Liver (tissue), 9 donors: ENCODE data around the gene GALK1. TPM values are rescaled to one million over a fixed set of nuclear protein-coding genes. Genes with fewer than 3 reads are reported as not detected.

ENCODE experiments used
- DNase-seq: peaks from one replicate; pipeline ENCODE4 v3.0.0-alpha.2; 2017; ENCODE audit warnings: low spot score
- H3K27ac ChIP-seq, 2 donors: one replicate each; pipeline ENCODE4 v1.7.0; 2013; ENCODE audit warnings: inconsistent platforms in 2 of 2, low read length in 2 of 2, control low read depth in 1 of 2, low read depth in 1 of 2, mild to moderate bottlenecking in 1 of 2
- H3K27me3 ChIP-seq, 4 donors: one replicate each; pipeline versions ENCODE4 v1.6.1 to v1.7.0; 2013; ENCODE audit warnings: low read length in 3 of 4, inconsistent platforms in 1 of 4, mild to moderate bottlenecking in 1 of 4, moderate library complexity in 1 of 4; ENCODE audit not compliant: control insufficient read depth in 4 of 4, insufficient read depth in 4 of 4
- H3K36me3 ChIP-seq, 4 donors: one replicate each; pipeline versions ENCODE4 v1.6.1 to v1.7.0; 2013; ENCODE audit warnings: low read length in 3 of 4, mild to moderate bottlenecking in 3 of 4, low read depth in 1 of 4, moderate library complexity in 1 of 4; ENCODE audit not compliant: control insufficient read depth in 4 of 4, insufficient read depth in 3 of 4
- H3K4me1 ChIP-seq, 4 donors: one replicate each; pipeline versions ENCODE4 v1.6.1 to v1.7.0; 2013; ENCODE audit warnings: low read length in 3 of 4, mild to moderate bottlenecking in 3 of 4, moderate library complexity in 1 of 4; ENCODE audit not compliant: control insufficient read depth in 4 of 4, insufficient read depth in 4 of 4
- H3K4me3 ChIP-seq, 3 donors: one replicate each; pipeline versions ENCODE4 v1.6.1 to v1.7.0; 2013; ENCODE audit warnings: low read length in 3 of 3, control low read depth in 1 of 3, low read depth in 1 of 3, mild to moderate bottlenecking in 1 of 3
- H3K9ac ChIP-seq, 2 donors: one replicate each; pipeline ENCODE4 v1.7.0; 2013; ENCODE audit warnings: low read length in 2 of 2, mild to moderate bottlenecking in 2 of 2, moderate library complexity in 2 of 2, control low read depth in 1 of 2, low read depth in 1 of 2
- H3K9me3 ChIP-seq, 4 donors: one replicate each; pipeline versions ENCODE4 v1.6.1 to v1.7.0; 2013; ENCODE audit warnings: low read length in 3 of 4; ENCODE audit not compliant: control insufficient read depth in 4 of 4
- CTCF ChIP-seq: fragments of 150-350 bp; IDR thresholded peaks from 2 replicates; pipeline ENCODE4 v1.5.1; 2017; ENCODE audit warnings: improper control_type of control experiment, low read depth, low read length; ENCODE audit not compliant: missing input control
- EGR1 ChIP-seq, 2 donors: IDR thresholded peaks; 2 replicates each; pipeline ENCODE4 v1.6.1; 2016 to 2018; ENCODE audit warnings: antibody characterized with exemption in 2 of 2, low read depth in 2 of 2
- FOXA1 ChIP-seq: IDR thresholded peaks from 2 replicates; pipeline ENCODE4 v1.6.1; 2016; ENCODE audit warnings: antibody characterized with exemption
- FOXA2 ChIP-seq: IDR thresholded peaks from 2 replicates; pipeline ENCODE4 v1.6.1; 2016; ENCODE audit warnings: antibody characterized with exemption
- GABPA ChIP-seq, 2 donors: IDR thresholded peaks in 1 of 2; conservative IDR thresholded peaks in 1 of 2; 2 replicates each; pipeline ENCODE4 v1.6.1; 2016; ENCODE audit warnings: antibody characterized with exemption in 2 of 2, mild to moderate bottlenecking in 1 of 2, moderate library complexity in 1 of 2
- HNF4A ChIP-seq, 2 donors: conservative IDR thresholded peaks; 2 replicates each; pipeline ENCODE4 v1.6.1; 2016; ENCODE audit warnings: antibody characterized with exemption in 2 of 2, mild to moderate bottlenecking in 2 of 2
- JUND ChIP-seq, 2 donors: IDR thresholded peaks; 2 replicates each; pipeline ENCODE4 v1.6.1; 2016; ENCODE audit warnings: antibody characterized with exemption in 2 of 2
- NR2F2 ChIP-seq: IDR thresholded peaks from 2 replicates; pipeline ENCODE4 v1.6.1; 2016; ENCODE audit warnings: antibody characterized with exemption
- RAD21 ChIP-seq, 2 donors: IDR thresholded peaks; 2 replicates each; pipeline ENCODE4 v1.6.1; 2016; ENCODE audit warnings: antibody characterized with exemption in 2 of 2, mild to moderate bottlenecking in 2 of 2
- REST ChIP-seq: IDR thresholded peaks from 2 replicates; pipeline ENCODE4 v1.6.1; 2016; ENCODE audit warnings: antibody characterized with exemption, mild to moderate bottlenecking
- RXRA ChIP-seq, 2 donors: IDR thresholded peaks; 2 replicates each; pipeline ENCODE4 v1.6.1; 2017 to 2018; ENCODE audit warnings: antibody characterized with exemption in 2 of 2, mild to moderate bottlenecking in 1 of 2
- SP1 ChIP-seq: IDR thresholded peaks from 2 replicates; pipeline ENCODE4 v1.6.1; 2018; ENCODE audit warnings: antibody characterized with exemption, mild to moderate bottlenecking
- TAF1 ChIP-seq: conservative IDR thresholded peaks from 2 replicates; pipeline ENCODE4 v1.6.1; 2016; ENCODE audit warnings: antibody characterized with exemption, mild to moderate bottlenecking
- YY1 ChIP-seq: IDR thresholded peaks from 2 replicates; pipeline ENCODE4 v1.6.1; 2016; ENCODE audit warnings: antibody characterized with exemption, mild to moderate bottlenecking
- WGBS: extraction: QIAGEN DNeasy Blood & Tissue Kit; methylation state at CpG from one replicate; pipeline ENCODE4 v1.1.7; 2013; 5-methylcytosine and 5-hydroxymethylcytosine counted together
- polyA plus RNA-seq, 2 donors: library from polyadenylated mRNA; stranded (reverse) in 1 of 2; unstranded in 1 of 2; fragments of 200-250 nt in 1 of 2; fragments of >200 nt in 1 of 2; fragmentation: Nextera tagmentation in 1 of 2; extraction: Ambion mirVana in 1 of 2; gene quantifications; one replicate each; pipeline versions ENCODE4 v1.2.1 to v1.2.3, GENCODE V29; 2013 to 2015
- total RNA-seq, 2 donors: library from RNA; depleted of rRNA; stranded (reverse); fragments of >200 nt; gene quantifications; one replicate each; pipeline ENCODE4 v1.2.3, GENCODE V29; 2014
- donor health status: healthy.
- donor health status: healthy.
- donor health status: healthy.
- donor health status: healthy.
- donor health status: healthy.

The GALK1 gene
- total and polyA plus RNA-seq, 4 donors: 59.0 to 230 (median 95.9) TPM

- TF ChIP-seq SP1 (no peak), REST (no peak), YY1 (no peak)
These were observed 42.0 kb upstream of the GALK1 start (continued) for GRCh38 chr17:75806822-75807500.

- no peak overlapping the region for H3K4me3 ChIP-seq
- 99% methylated on average over 1 of the region's 1 CpG for WGBS
- H3K27ac ChIP-seq: no peak overlapping the region
- H3K4me1 ChIP-seq: peaks cover 0 to 16% (median 7%) of the 10 kb centered on the region in 4 donors
- no peaks in the 10 kb centered on the region for H3K27me3 ChIP-seq
- no peak for TF ChIP-seq RXRA (IDR thresholded peaks at IDR 0.05)
- no peak for TF ChIP-seq HNF4A (conservative IDR thresholded peaks at IDR 0.05)
- TF ChIP-seq TAF1: no peak
- TF ChIP-seq SP1: no peak
- no peak for TF ChIP-seq JUND (IDR thresholded peaks at IDR 0.05)
- TF ChIP-seq YY1: no peak
- TF ChIP-seq FOXA1: no peak
- TF ChIP-seq NR2F2: no peak
- no peak for TF ChIP-seq EGR1 (IDR thresholded peaks at IDR 0.05; ENCODE audit: low read depth in 2 of 2)
- no peak for TF ChIP-seq FOXA2
- H3K36me3 ChIP-seq: peaks cover 4 to 11% (median 7%) of the 10 kb centered on the region in 4 donors
- no peak overlapping the region for H3K9ac ChIP-seq
- no peaks in the 10 kb centered on the region for H3K9me3 ChIP-seq
- no peak for DNase-seq
These were observed 38.9 kb upstream of the GALK1 start for GRCh38 chr17:75803883-75804282.

- Histone ChIP-seq H3K4me1 (no peaks in the 10 kb centered on the region), H3K9ac (no peak overlapping the region), H3K4me3 (no peak overlapping the region), H3K36me3 (peaks cover 4 to 17% (median 12%) of the 10 kb centered on the region in 4 donors), H3K9me3 (no peaks in the 10 kb centered on the region), H3K27ac (no peak overlapping the region), H3K27me3 (no peaks in the 10 kb centered on the region)
- 96% methylated on average over 4 of the region's 4 CpGs for WGBS
- no peak for DNase-seq
- TF ChIP-seq NR2F2 (no peak), GABPA (IDR thresholded peaks at IDR 0.05 in 1 of 2, conservative IDR thresholded peaks at IDR 0.05 in 1 of 2) (no peak)
These were observed 34.4 kb upstream of the GALK1 start for GRCh38 chr17:75799402-75799801.

GRCh38 chr17:75795820-75796607 lies 31.0 kb upstream of the GALK1 start:
- 91% methylated on average over 8 of the region's 8 CpGs for WGBS
- TF ChIP-seq RAD21 (IDR thresholded peaks at IDR 0.05): no peak
- no peak for TF ChIP-seq SP1
- TF ChIP-seq HNF4A (conservative IDR thresholded peaks at IDR 0.05): no peak
- no peak for TF ChIP-seq CTCF
- no peak for TF ChIP-seq YY1
- no peak for TF ChIP-seq GABPA (IDR thresholded peaks at IDR 0.05 in 1 of 2, conservative IDR thresholded peaks at IDR 0.05 in 1 of 2)
- no peak for TF ChIP-seq RXRA (IDR thresholded peaks at IDR 0.05)
- TF ChIP-seq FOXA2: no peak
- TF ChIP-seq JUND (IDR thresholded peaks at IDR 0.05): no peak
- Histone ChIP-seq H3K27me3 (no peaks in the 10 kb centered on the region), H3K9me3 (no peaks in the 10 kb centered on the region), H3K9ac (no peak overlapping the region), H3K4me1 (no peaks in the 10 kb centered on the region), H3K36me3 (peaks cover 2 to 23% (median 19%) of the 10 kb centered on the region in 4 donors), H3K27ac (no peak overlapping the region), H3K4me3 (no peak overlapping the region)
- no peak for DNase-seq
